Gastroesophageal sphincter (tissue), 4 donors: ENCODE measurements around the gene CD300LB. TPM values are rescaled to one million over a fixed set of nuclear protein-coding genes. Genes with fewer than 3 reads are reported as not detected.

Experiments used
- ATAC-seq: fragments of 150-250 bp; one replicate; pipeline ENCODE4 v1.9.1; 2016; ENCODE audit warnings: mild to moderate bottlenecking, moderate library complexity
- H3K27ac ChIP-seq, 4 donors: fragments of 200-600 bp; sonication (generic) in 3 of 4; 1 replicate in 3 of 4; 2 replicates in 1 of 4; pipeline ENCODE4 v1.5.1; 2016 to 2019
- H3K27me3 ChIP-seq: fragments of 200-600 bp; sonication (generic); one replicate; pipeline ENCODE4 v1.5.1; 2019
- H3K36me3 ChIP-seq, 2 donors: fragments of 200-600 bp; sonication (generic); one replicate each; pipeline ENCODE4 v1.5.1; 2019; ENCODE audit warnings: control low read depth in 1 of 2
- H3K4me1 ChIP-seq, 3 donors: fragments of 200-600 bp; sonication (generic); 1 replicate in 2 of 3; 2 replicates in 1 of 3; pipeline ENCODE4 v1.5.1; 2016 to 2019; ENCODE audit warnings: control low read depth in 2 of 3
- H3K4me3 ChIP-seq, 2 donors: fragments of 200-600 bp; sonication (generic); one replicate each; pipeline ENCODE4 v1.5.1; 2019; ENCODE audit warnings: mild to moderate bottlenecking in 1 of 2, moderate library complexity in 1 of 2
- H3K9me3 ChIP-seq, 3 donors: fragments of 200-600 bp; sonication (generic); one replicate each; pipeline ENCODE4 v1.5.1; 2017 to 2019; ENCODE audit warnings: control low read depth in 2 of 3
- CTCF ChIP-seq, 4 experiments: fragments of 200-600 bp in 2 of 4; fragments of 450-650 bp in 2 of 4; sonication (generic) in 1 of 4; IDR thresholded peaks; one replicate each; pipeline ENCODE4 v1.5.1; 2017 to 2019; ENCODE audit warnings: antibody characterized with exemption in 4 of 4, mild to moderate bottlenecking in 2 of 4, moderate library complexity in 2 of 4
- EP300 ChIP-seq: sonication (generic); formaldehyde crosslinking; IDR thresholded peaks from one replicate; pipeline ENCODE4 v1.6.1; 2017; ENCODE audit warnings: antibody characterized with exemption, mild to moderate bottlenecking
- POLR2A ChIP-seq, 2 donors: fragments of 450-650 bp; IDR thresholded peaks; one replicate each; pipeline ENCODE4 v1.6.1; 2017; ENCODE audit warnings: antibody characterized with exemption in 2 of 2, mild to moderate bottlenecking in 2 of 2, moderate library complexity in 1 of 2
- POLR2AphosphoS5 ChIP-seq: sonication (generic); formaldehyde crosslinking; IDR thresholded peaks from one replicate; pipeline ENCODE4 v1.6.1; 2017; ENCODE audit warnings: antibody characterized with exemption
- WGBS, 2 donors: methylation state at CpG; one replicate each; pipeline ENCODE4 v1.1.5; 2018; ENCODE audit warnings: low coverage in 1 of 2; 5-methylcytosine and 5-hydroxymethylcytosine counted together
- total RNA-seq, 4 donors: library from RNA; depleted of rRNA; stranded (reverse); fragments of >200 nt; gene quantifications; one replicate each; pipeline ENCODE4 v1.1.0, GENCODE V29; 2016

CD300LB gene
- total RNA-seq, 4 donors from 2014 or later = 0.67 to 1.0 TPM; not detected in 2

DNA sequence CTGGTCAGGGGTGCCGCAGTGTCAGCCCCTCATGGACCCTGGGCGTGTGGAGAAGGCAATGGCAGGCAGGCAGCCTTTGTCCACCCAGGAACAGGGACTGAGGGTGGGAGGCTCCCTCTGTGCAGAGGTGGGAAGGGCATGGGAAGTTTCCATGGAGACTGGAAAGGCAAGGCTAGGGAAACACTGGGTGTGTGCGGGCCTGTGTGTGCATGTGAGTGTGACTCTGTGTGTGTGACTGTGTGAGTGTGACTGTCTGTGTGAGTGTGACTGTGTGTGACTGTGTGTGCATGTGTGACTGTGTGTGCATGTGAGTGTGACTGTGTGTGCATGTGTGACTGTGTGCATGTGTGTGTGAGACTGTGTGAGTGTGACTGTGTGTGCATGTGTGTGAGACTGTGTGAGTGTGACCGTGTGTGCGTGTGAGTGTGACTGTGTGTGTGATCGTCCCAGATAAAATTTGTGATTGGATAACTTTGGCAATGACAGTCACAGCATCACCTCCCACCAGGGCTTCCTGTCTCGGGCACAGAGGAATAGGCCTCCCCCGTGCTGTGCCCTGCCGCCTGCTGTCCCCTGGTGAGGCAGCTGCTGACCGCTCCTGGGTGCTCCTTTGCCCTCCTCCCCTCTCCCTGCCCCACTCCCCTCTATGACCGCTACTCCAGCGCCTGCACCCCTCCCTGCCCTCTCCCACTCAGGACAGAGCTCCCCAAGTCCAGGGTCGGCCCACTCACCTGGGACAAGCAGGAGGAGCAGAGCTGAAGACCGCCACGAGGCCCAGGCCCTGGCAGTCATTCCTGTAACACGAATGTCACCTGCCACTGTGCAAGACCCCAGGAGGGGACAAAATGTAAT is 13.9 kb upstream of the CD300LB start:
- Histone ChIP-seq H3K36me3 (no peaks in the 10 kb centered on the region), H3K9me3 (no peaks in the 10 kb centered on the region), H3K4me1 (no peaks in the 10 kb centered on the region), H3K27ac (peak overlapping the region in 1 of 4 donors; percentile 47), H3K27me3 (peaks cover 18% of the 10 kb centered on the region), H3K4me3 (peak overlapping the region in 1 of 2 donors; percentile 28)
- no peak for TF ChIP-seq EP300
- no peak for TF ChIP-seq CTCF (IDR thresholded peaks at IDR 0.05)
- TF ChIP-seq POLR2A (IDR thresholded peaks at IDR 0.05) = no peak
- no peak for TF ChIP-seq POLR2AphosphoS5
- WGBS, 2 donors = 61 to 65% methylated on average over 7 to 11 of the region's 16 CpGs
- no peak for ATAC-seq

DNA sequence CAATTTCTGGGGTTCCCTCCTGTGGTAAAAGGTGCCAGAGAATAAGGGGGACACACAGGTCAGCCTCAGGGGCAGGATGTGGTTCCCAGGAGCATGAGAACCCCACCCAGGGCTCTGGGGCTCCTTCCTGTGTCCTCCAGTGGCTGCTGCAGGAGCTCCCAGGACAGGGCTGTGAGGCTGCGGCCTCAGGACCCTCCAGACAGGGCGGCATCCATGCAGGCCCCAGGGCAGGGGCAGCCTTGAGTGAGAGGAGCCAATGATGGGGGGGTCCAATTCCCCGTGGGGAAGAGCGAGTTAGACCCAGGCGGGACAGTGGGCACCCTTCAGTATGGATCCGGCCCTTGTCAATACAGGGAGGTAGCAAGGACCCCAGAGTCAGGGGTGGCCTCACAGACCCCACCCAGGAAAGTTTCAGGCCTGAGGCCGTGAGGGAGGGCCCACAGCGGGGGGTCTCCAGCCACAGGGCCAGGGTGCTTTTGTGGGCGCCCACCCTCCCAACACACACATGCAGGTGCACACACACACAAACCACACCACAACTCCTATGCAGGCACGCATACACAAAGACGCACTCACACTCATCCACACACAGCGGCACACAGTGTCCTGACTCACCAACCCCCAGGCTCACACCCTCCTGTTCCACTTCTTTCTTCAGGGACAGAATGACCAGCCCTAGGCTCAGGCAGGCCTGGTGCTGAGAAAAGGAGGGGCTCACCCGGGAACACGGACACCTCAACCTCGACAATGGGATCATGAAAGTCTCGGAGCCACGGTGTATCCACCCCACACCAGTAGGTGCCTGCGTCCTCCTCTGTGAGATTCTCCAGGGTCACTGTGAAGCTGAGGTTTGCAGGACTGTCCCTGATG is 12.9 kb upstream of the CD300LB start:
- Histone ChIP-seq H3K27ac (no peak overlapping the region), H3K27me3 (peaks cover 16% of the 10 kb centered on the region), H3K9me3 (no peaks in the 10 kb centered on the region), H3K36me3 (no peaks in the 10 kb centered on the region), H3K4me1 (no peaks in the 10 kb centered on the region), H3K4me3 (no peak overlapping the region)
- no peak for TF ChIP-seq POLR2AphosphoS5
- TF ChIP-seq EP300 = no peak
- no peak for TF ChIP-seq POLR2A (IDR thresholded peaks at IDR 0.05)
- TF ChIP-seq CTCF (IDR thresholded peaks at IDR 0.05) = no peak
- ATAC-seq = no peak
- WGBS, 2 donors = 82 to 85% methylated on average over 4 of the region's 18 CpGs

DNA sequence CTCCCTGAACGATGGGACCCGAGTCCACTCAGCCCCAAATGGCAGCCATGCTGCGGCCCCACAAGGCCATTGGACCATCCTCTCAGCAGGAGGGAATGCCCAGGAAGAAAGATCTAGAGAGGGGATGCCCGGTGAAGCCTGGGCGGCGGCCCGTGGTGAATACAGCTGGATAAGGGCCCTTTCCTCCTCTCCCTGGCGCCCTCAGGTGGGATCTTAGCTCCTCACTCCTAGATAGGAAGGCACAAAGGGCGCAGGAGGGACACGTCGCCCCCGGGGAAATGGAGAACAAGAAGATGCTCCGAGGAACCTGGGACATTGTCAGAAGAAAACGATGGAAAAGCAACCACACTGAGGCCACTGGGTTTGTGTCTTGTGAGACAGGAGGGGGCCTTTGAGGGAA is 12.1 kb upstream of the CD300LB start:
- no peak overlapping the region for H3K27ac ChIP-seq
- WGBS, 2 donors = 73 to 85% methylated on average over 4 to 8 of the region's 14 CpGs
- peaks cover 12% of the 10 kb centered on the region for H3K27me3 ChIP-seq
- TF ChIP-seq POLR2AphosphoS5 (no peak), CTCF (IDR thresholded peaks at IDR 0.05) (no peak), POLR2A (IDR thresholded peaks at IDR 0.05) (no peak), EP300 (no peak)
- H3K9me3 ChIP-seq = no peaks in the 10 kb centered on the region
- ATAC-seq = no peak
- H3K4me3 ChIP-seq = no peak overlapping the region
- H3K4me1 ChIP-seq = no peaks in the 10 kb centered on the region
- no peaks in the 10 kb centered on the region for H3K36me3 ChIP-seq

- WGBS, 2 donors = 68% methylated on average over 5 of the region's 17 CpGs; no CpG with 5 or more reads in 1 of the 2 donors
- Histone ChIP-seq H3K36me3 (no peaks in the 10 kb centered on the region), H3K27ac (no peak overlapping the region), H3K4me1 (no peaks in the 10 kb centered on the region), H3K27me3 (peaks cover 10% of the 10 kb centered on the region), H3K4me3 (no peak overlapping the region), H3K9me3 (no peaks in the 10 kb centered on the region)
- TF ChIP-seq POLR2AphosphoS5 = no peak
- no peak for TF ChIP-seq POLR2A (IDR thresholded peaks at IDR 0.05)
- TF ChIP-seq EP300 = no peak
- no peak for ATAC-seq
Measured at GRCh38 chr17:74542727-74543383, 11.6 kb upstream of the CD300LB start.

- Histone ChIP-seq H3K27me3 (peaks cover 10% of the 10 kb centered on the region), H3K27ac (no peak overlapping the region), H3K4me3 (no peak overlapping the region), H3K4me1 (no peaks in the 10 kb centered on the region), H3K36me3 (no peaks in the 10 kb centered on the region), H3K9me3 (no peaks in the 10 kb centered on the region)
- WGBS, 2 donors = 89 to 90% methylated on average over 2 to 4 of the region's 5 CpGs
- no peak for TF ChIP-seq POLR2A (IDR thresholded peaks at IDR 0.05)
- TF ChIP-seq POLR2AphosphoS5 = no peak
- no peak for TF ChIP-seq EP300
- TF ChIP-seq CTCF (IDR thresholded peaks at IDR 0.05) = no peak
- no peak for ATAC-seq
Measured at GRCh38 chr17:74542166-74542565, 10.9 kb upstream of the CD300LB start.
